HepG2 (cell line): Measurements from ENCODE around the gene NET1. TPM values are rescaled to one million over a fixed set of nuclear protein-coding genes. Genes with fewer than 3 reads are reported as not detected.

Source experiments
- CBX2 ChIP-seq, 2 experiments: fragments of 200-600 bp in 1 of 2; sonication (generic); formaldehyde crosslinking in 1 of 2; IDR thresholded peaks; 2 replicates each; pipeline versions ENCODE4 v1.7.0 to v1.8.1; 2018 to 2022; ENCODE audit warnings: low read depth in 2 of 2, low read length in 1 of 2, mild to moderate bottlenecking in 1 of 2, missing genetic modification reagents in 1 of 2
- EHMT2 ChIP-seq: fragments of 200-600 bp; sonication (generic); IDR thresholded peaks from 2 replicates; pipeline ENCODE4 v1.7.0; 2017; ENCODE audit warnings: antibody characterized with exemption, low read depth, low read length, borderline replicate concordance
- HNF1B ChIP-seq: sonication (generic); formaldehyde crosslinking; IDR thresholded peaks from 2 replicates; pipeline ENCODE4 v1.5.1; 2020; ENCODE audit warnings: mild to moderate bottlenecking, moderate library complexity, missing genetic modification reagents
- IRF2 ChIP-seq: IDR thresholded peaks from 2 replicates; pipeline ENCODE4 v1.6.1; 2018; ENCODE audit warnings: missing genetic modification reagents, missing compliant biosample characterization
- JARID2 ChIP-seq: sonication (generic); formaldehyde crosslinking; IDR thresholded peaks from 2 replicates; pipeline ENCODE4 v1.8.1; 2023; ENCODE audit warnings: missing genetic modification reagents, inconsistent platforms; ENCODE audit not compliant: insufficient replicate concordance
- MTA3 ChIP-seq: sonication (generic); formaldehyde crosslinking; IDR thresholded peaks from 2 replicates; pipeline ENCODE4 v1.4.0; 2020; ENCODE audit warnings: missing genetic modification reagents
- PHF21A ChIP-seq: sonication (generic); formaldehyde crosslinking; IDR thresholded peaks from 2 replicates; pipeline ENCODE4 v1.5.0; 2020; ENCODE audit warnings: mild to moderate bottlenecking, missing genetic modification reagents
- PITX1 ChIP-seq: sonication (generic); formaldehyde crosslinking; IDR thresholded peaks from 2 replicates; pipeline ENCODE4 v1.5.1; 2020; ENCODE audit warnings: mild to moderate bottlenecking, missing genetic modification reagents
- POLR2G ChIP-seq: fragments of 200-400 bp; formaldehyde crosslinking; IDR thresholded peaks from 2 replicates; pipeline ENCODE4 v1.6.1; 2018; ENCODE audit warnings: mild to moderate bottlenecking, low read depth, low read length, moderate library complexity
- SRSF4 ChIP-seq: fragments of 200-400 bp; formaldehyde crosslinking; IDR thresholded peaks from one replicate; pipeline ENCODE4 v1.6.1; 2018; ENCODE audit warnings: mild to moderate bottlenecking, low read depth, low read length, moderate library complexity; ENCODE audit not compliant: poor library complexity, severe bottlenecking
- TFAP4 ChIP-seq: sonication (generic); IDR thresholded peaks from 2 replicates; pipeline ENCODE4 v1.6.1; 2016; ENCODE audit warnings: low read depth, borderline replicate concordance
- TMF1 ChIP-seq: sonication (generic); formaldehyde crosslinking; IDR thresholded peaks from 2 replicates; pipeline ENCODE4 v1.8.1; 2022; ENCODE audit warnings: low read depth, missing genetic modification reagents
- YY1 ChIP-seq: IDR thresholded peaks from 2 replicates; pipeline ENCODE4 v1.6.1; 2011; ENCODE audit warnings: low read length, low read depth, moderate library complexity, mild to moderate bottlenecking; ENCODE audit not compliant: insufficient read depth, insufficient replicate concordance
- ZBTB7B ChIP-seq: sonication (generic); formaldehyde crosslinking; IDR thresholded peaks from 2 replicates; pipeline ENCODE4 v1.4.0; 2020; ENCODE audit warnings: missing genetic modification reagents
- ZNF143 ChIP-seq: sonication (generic); formaldehyde crosslinking; IDR thresholded peaks from 2 replicates; pipeline ENCODE4 v1.4.0; 2020; ENCODE audit warnings: missing genetic modification reagents
- ZNF276 ChIP-seq: sonication (generic); formaldehyde crosslinking; IDR thresholded peaks from 2 replicates; pipeline ENCODE4 v1.4.0; 2020; ENCODE audit warnings: mild to moderate bottlenecking, low read depth, missing genetic modification reagents
- ZNF331 ChIP-seq: sonication (generic); formaldehyde crosslinking; IDR thresholded peaks from 2 replicates; pipeline ENCODE4 v1.4.0; 2020; ENCODE audit warnings: missing genetic modification reagents
- ZNF44 ChIP-seq: sonication (generic); formaldehyde crosslinking; IDR thresholded peaks from 2 replicates; pipeline ENCODE4 v1.5.1; 2020; ENCODE audit warnings: mild to moderate bottlenecking, missing genetic modification reagents
- ZNF503 ChIP-seq: sonication (generic); formaldehyde crosslinking; IDR thresholded peaks from 2 replicates; pipeline ENCODE4 v1.4.0; 2020; ENCODE audit warnings: missing genetic modification reagents
- ZNF530 ChIP-seq: sonication (generic); formaldehyde crosslinking; IDR thresholded peaks from 2 replicates; pipeline ENCODE4 v1.5.0; 2020; ENCODE audit warnings: low read depth, mild to moderate bottlenecking, missing genetic modification reagents
- ZNF629 ChIP-seq: sonication (generic); formaldehyde crosslinking; conservative IDR thresholded peaks from 2 replicates; pipeline ENCODE4 v1.5.0; 2020; ENCODE audit warnings: missing genetic modification reagents
- ZNF678 ChIP-seq: sonication (generic); formaldehyde crosslinking; IDR thresholded peaks from 2 replicates; pipeline ENCODE4 v1.4.0; 2020; ENCODE audit warnings: mild to moderate bottlenecking, missing genetic modification reagents
- ZNF75D ChIP-seq: sonication (generic); formaldehyde crosslinking; IDR thresholded peaks from 2 replicates; pipeline ENCODE4 v1.8.1; 2023; ENCODE audit warnings: missing genetic modification reagents, mild to moderate bottlenecking, borderline replicate concordance
- ZNF768 ChIP-seq: sonication (generic); formaldehyde crosslinking; IDR thresholded peaks from 2 replicates; pipeline ENCODE4 v1.4.0; 2020; ENCODE audit warnings: missing genetic modification reagents
- ZNF841 ChIP-seq: sonication (generic); formaldehyde crosslinking; IDR thresholded peaks from 2 replicates; pipeline ENCODE4 v1.8.1; 2023; ENCODE audit warnings: missing genetic modification reagents, borderline replicate concordance
- polyA plus RNA-seq, 8 experiments: library from polyadenylated mRNA; depleted of rRNA in 3 of 8; stranded (reverse) in 7 of 8; unstranded in 1 of 8; fragments of >200 nt; fragmentation: Illumina TruSeq in 4 of 8; extraction: Trizol in 4 of 8; gene quantifications; 2 replicates each; pipeline versions ENCODE4 v1.2.1 to v1.2.3, GENCODE V29; 2011 to 2016; ENCODE audit warnings: low read depth in 4 of 8, missing spikeins in 1 of 8, mixed read lengths in 1 of 8; ENCODE audit not compliant: insufficient read depth in 1 of 8
- total RNA-seq, 5 experiments: library from RNA; depleted of rRNA; stranded (reverse); fragments of >200 nt; fragmentation: Illumina TruSeq; extraction: Trizol; gene quantifications; 2 replicates each; pipeline ENCODE4 v1.2.3, GENCODE V29; 2016; ENCODE audit warnings: low read depth in 1 of 5

NET1 gene
- total and polyA plus RNA-seq, 2 of the 13 experiments (the other 11 are each of a cell fraction or from before 2014, with no cell fraction given): 48.1 to 65.8 TPM

- TF ChIP-seq HNF1B (CRISPR knock-in tag) (peak; percentile 90), POLR2G (peak; percentile 100), ZNF143 (CRISPR knock-in tag) (no peak), ZNF331 (peak; percentile 97), EHMT2 (no peak), ZNF503 (CRISPR knock-in tag) (no peak), ZNF75D (CRISPR knock-in tag) (no peak), ZBTB7B (peak; percentile 88), ZNF530 (CRISPR knock-in tag) (no peak), PHF21A (CRISPR knock-in tag) (peak; percentile 20; the same call in 1 of the 2 replicates), ZNF276 (CRISPR knock-in tag) (0 out of 2 replicates have a peak, but pooled peaks have one; percentile 29), MTA3 (no peak), TFAP4 (peak; percentile 26; the same call in 1 of the 2 replicates), ZNF629 (CRISPR knock-in tag) (peak; percentile 42; the same call in 1 of the 2 replicates), PITX1 (CRISPR knock-in tag) (peak; percentile 59; the same call in 1 of the 2 replicates), ZNF768 (peak; percentile 83), YY1 (peak; percentile 76), ZNF841 (CRISPR knock-in tag) (no peak), JARID2 (CRISPR knock-in tag) (peak; percentile 98), ZNF44 (CRISPR knock-in tag) (peak; percentile 73; the same call in 1 of the 2 replicates), IRF2 (CRISPR knock-in tag) (peak; percentile 93), SRSF4 (no peak), ZNF678 (CRISPR knock-in tag) (0 out of 2 replicates have a peak, but pooled peaks have one; percentile 89), TMF1 (CRISPR knock-in tag) (0 out of 2 replicates have a peak, but pooled peaks have one; percentile 80), CBX2 (IDR thresholded peaks at IDR 0.05; ENCODE audit: low read depth, low read length) (no peak), CBX2 (CRISPR knock-in tag; IDR thresholded peaks at IDR 0.05; ENCODE audit: low read depth) (no peak)
Measured at GRCh38 chr10:5446390-5446926, 34.1 kb downstream of the NET1 start (continued).
